GM12873 (cell line): ENCODE results near the gene LEKR1.

Experiments used
- TF ChIP-seq, protein P1 (sequence below): IDR thresholded peaks from 2 replicates; pipeline ENCODE4 v1.5.1; 2012; ENCODE audit warnings: low read depth, mild to moderate bottlenecking, moderate library complexity, low read length, control low read depth; ENCODE audit not compliant: insufficient read depth; ENCODE audit errors: missing control alignments

LEKR1 gene

DNA sequence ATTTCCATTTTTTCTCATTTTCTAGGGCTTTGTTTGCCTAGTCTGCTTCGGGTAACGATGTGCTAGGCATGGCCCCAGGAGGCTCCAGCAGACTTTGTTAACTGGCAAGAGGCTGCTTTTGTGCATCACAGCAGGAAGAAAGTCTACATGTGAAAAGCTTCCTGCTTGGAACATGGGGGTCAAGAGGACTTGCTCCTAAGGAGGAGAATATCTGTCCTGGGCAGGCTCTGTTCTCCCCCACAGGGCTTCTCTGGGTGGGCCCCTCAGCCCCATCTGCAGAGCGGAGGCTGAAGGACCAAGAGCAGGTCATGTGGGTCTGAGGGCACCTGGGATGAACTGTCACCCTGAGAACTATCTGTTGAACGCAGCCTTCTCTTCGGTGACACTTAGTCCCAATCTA, 239.0 kb downstream of the LEKR1 start:
- TF ChIP-seq, protein P1, sequence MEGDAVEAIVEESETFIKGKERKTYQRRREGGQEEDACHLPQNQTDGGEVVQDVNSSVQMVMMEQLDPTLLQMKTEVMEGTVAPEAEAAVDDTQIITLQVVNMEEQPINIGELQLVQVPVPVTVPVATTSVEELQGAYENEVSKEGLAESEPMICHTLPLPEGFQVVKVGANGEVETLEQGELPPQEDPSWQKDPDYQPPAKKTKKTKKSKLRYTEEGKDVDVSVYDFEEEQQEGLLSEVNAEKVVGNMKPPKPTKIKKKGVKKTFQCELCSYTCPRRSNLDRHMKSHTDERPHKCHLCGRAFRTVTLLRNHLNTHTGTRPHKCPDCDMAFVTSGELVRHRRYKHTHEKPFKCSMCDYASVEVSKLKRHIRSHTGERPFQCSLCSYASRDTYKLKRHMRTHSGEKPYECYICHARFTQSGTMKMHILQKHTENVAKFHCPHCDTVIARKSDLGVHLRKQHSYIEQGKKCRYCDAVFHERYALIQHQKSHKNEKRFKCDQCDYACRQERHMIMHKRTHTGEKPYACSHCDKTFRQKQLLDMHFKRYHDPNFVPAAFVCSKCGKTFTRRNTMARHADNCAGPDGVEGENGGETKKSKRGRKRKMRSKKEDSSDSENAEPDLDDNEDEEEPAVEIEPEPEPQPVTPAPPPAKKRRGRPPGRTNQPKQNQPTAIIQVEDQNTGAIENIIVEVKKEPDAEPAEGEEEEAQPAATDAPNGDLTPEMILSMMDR = no peak

DNA sequence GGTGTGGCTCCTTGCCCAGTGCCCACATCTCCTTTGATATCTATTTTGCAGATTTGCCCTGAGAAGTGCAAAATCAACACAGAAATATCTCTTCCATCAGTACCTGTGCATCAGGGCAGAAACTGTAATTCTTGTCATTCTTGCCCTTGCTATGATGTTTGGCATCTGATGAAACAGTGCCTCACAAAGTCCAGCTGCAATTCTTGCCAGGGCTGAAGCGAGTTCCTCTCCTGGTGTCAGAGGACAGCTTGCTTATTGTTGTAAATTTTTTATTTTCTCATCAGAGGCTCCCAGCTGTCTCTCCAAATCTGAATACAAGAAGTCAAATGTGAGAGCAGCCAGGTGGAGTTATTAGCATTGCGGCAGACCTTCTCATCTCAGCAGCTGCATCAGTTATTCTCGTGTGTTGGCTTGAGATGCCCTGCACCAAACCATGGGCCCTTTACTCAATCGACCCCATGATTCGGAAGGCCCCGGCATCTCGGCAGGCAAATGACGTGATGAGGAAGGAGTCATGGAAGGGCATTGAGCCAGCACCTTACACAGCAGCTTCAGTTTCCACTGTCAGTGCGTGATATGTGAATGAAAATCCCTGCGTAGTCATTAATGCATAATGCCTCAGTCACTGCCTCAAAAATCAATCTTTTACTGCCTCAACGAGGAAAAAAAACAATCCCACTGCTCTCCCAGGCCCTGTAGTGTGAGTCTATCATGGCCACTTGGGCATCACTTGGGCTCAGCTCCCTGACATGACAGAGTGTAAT, 240.4 kb downstream of the LEKR1 start:
- TF ChIP-seq, protein P1 = no peak

DNA sequence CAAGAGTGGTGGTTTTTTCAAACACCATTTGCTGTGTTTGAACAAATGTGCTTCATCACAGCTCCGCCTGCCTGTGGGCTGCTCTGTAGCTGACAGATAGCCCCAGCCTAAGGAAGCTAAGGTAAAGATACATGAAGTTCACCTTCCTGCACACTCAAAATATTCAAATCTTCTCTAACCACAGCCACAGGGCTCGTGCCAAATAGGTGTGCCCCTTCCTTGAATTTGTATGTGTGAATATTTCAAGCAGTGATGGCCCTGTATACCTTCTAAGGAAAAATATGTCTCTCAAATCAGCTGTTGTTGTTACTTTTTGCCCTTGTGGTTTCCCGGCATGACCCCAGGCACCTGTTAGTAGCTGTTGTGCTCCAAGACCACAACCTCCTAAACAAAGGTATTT, 241.0 kb downstream of the LEKR1 start:
- TF ChIP-seq, protein P1 = no peak

DNA sequence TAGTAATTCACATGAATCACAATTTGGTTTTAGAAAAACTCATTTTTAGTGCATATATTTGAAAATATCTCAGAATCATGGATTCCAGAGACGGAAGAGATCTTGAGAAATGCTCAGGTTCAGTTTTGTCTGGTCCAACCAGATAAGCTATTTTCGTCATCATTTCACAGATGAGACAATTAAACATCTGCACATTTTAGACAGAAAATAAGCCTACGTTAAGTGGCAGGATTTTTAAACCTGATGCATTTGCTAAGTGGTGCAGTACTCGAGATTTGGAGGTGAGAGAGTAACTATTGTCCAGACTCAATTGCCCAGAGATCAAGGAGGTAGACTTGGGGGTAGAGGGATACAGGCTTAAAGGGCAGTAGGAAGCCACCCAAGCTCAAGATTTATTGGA, 243.3 kb downstream of the LEKR1 start:
- TF ChIP-seq, protein P1 = no peak

DNA sequence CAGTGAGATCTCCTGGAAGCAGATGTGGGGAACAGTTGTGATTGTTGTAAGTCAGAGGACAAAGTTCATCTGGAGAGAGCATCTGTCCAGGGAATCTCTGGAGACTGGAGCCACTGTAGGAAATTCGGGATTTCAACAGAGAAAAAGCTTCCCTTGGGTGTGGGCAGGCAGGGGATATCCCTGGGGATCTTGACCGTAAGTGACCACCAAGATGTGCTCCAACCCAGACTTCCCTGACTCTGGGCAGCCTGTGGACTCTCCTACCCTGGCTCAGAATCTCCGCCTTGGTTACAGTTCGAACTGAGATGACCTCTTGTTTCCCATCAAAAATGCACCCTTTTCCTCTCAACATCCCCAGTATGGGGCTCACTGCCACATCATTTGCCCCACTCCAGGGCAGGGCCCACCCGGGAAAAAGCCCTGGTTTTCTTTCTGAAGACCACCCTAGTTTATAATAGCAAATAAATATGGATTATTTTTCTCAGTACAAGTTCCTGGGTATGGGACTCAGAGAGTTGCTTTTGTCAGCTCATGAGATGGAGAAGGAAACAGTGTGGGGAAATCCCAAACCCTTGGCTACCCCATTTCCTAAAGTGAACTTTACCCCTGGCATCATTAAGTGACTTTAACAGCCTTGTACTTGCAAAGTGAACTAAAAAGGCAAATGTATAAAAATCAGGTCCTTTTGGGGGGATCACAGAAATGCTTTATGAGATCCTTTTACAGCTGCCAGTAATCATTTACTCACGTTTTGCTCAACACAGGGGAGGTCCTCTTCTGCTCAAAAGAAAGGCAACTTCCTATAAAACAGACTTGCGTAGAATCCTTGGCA, 243.9 kb downstream of the LEKR1 start:
- TF ChIP-seq, protein P1 = no peak

DNA sequence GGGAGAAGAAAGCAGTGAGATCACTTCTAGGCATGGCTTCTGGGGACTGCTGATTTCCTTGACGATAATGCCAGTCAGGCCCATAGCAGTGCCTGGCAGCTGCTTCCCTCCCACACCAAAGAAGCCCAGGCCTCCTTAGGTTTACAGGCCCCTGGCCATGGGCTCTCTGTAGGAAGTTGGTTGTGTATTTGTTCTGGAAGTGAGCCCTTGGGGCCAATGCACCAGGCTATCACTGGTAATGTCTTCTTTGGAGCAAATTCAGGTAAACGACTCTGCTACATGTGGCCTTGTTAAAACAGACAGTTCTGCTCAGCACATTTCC, 244.5 kb downstream of the LEKR1 start:
- TF ChIP-seq, protein P1 = no peak

DNA sequence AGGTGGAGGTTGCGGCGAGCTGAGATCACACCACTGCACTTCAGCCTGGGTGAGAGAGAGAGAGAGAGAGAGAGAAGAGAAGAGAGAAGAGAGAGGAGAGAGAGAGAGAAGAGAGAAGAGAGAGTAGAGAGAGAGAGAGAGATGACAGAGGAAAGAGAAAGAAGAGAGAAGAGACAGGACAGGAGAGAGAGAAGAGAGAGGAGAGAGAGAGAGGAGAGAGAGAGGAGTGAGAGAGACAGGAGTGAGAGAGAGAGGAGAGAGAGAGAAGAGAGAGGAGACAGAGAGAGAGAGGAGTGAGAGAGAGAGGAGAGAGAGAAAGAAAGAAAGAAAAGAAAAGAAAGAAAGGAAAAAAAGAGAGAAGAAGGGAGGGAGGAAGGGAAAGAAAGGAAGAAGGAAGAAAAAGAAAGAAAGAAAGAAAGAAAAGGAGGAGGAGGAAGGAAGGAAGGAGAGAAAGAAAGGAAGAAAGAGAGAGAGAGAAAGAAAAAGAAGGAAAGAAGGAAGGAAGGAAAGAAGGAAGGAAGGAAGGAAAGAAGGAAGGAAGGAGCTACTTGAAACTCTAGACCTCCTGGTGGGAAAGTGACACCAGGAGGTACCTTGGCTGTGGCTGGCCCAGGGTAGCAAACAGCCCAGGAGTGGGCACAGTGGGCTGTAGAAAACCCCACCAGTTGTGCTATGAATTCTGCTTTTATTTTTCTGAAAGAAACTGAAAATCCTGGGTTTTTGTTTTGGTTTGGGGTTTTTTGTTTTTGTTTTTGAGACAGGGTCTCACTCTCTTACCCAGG, 245.8 kb downstream of the LEKR1 start:
- TF ChIP-seq, protein P1 = no peak
